ENCODE data around the gene EXO1.

The EXO1 gene

GRCh38 chr1:241870336-241870735, 22.3 kb downstream of the EXO1 start:
- H3K27ac ChIP-seq = no peak overlapping the region
- ChIA-PET CTCF (interaction anchor here (0.6 kb wide), 1 partner anchor 22 kb away, joined by 3 read pairs; no protein-coding TSS in a partner anchor), POLR2A (ENCODE audit: low non-redundant PET) (no interaction called here)
- TF ChIP-seq, protein P1, sequence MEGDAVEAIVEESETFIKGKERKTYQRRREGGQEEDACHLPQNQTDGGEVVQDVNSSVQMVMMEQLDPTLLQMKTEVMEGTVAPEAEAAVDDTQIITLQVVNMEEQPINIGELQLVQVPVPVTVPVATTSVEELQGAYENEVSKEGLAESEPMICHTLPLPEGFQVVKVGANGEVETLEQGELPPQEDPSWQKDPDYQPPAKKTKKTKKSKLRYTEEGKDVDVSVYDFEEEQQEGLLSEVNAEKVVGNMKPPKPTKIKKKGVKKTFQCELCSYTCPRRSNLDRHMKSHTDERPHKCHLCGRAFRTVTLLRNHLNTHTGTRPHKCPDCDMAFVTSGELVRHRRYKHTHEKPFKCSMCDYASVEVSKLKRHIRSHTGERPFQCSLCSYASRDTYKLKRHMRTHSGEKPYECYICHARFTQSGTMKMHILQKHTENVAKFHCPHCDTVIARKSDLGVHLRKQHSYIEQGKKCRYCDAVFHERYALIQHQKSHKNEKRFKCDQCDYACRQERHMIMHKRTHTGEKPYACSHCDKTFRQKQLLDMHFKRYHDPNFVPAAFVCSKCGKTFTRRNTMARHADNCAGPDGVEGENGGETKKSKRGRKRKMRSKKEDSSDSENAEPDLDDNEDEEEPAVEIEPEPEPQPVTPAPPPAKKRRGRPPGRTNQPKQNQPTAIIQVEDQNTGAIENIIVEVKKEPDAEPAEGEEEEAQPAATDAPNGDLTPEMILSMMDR (conservative IDR thresholded peaks at IDR 0.05; ENCODE audit: low read depth) = no peak
- no peak for DNase-seq (ENCODE audit: low spot score)

DNA sequence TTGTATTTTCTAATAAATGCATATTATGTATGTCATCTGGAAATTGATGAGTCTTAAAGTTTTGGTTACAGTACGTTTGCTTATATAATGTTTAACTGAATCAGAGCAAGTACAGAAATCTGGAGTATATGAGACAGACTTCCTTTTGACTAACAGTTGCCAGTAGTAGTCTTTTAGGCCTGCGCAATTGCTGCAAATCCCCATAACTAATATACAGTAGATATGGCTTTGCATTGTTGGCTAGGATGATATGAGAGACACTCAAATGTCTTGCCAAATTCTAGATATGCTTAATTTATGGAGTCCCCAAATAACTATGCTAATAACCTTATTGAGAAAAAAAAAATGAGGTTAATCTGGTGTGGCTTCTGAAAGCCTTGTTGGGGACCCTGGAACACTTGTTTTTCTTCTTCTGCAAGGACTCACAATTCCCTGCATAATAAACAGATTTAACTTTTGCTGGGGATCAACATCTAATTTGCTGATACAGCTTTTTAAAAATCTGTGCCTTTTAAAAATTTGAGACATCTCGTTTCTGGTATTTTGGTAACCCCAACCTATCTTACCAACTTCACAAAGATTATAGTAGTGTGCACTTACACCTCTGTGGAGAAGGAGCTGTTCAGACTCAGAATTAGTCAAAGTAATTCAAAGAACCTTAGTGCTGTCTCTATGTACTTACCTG, 22.9 kb downstream of the EXO1 start:
- DNase-seq (ENCODE audit: low spot score) = no peak
- H3K27ac ChIP-seq = no peak overlapping the region
- TF ChIP-seq, protein P1 (conservative IDR thresholded peaks at IDR 0.05; ENCODE audit: low read depth) = no peak
- CTCF ChIA-PET = interaction anchor here (0.6 to 0.7 kb wide), 2 partner anchors 903 to 1088 kb away, joined by 3 read pairs; no protein-coding TSS in a partner anchor
- POLR2A ChIA-PET (ENCODE audit: low non-redundant PET) = no interaction called here

DNA sequence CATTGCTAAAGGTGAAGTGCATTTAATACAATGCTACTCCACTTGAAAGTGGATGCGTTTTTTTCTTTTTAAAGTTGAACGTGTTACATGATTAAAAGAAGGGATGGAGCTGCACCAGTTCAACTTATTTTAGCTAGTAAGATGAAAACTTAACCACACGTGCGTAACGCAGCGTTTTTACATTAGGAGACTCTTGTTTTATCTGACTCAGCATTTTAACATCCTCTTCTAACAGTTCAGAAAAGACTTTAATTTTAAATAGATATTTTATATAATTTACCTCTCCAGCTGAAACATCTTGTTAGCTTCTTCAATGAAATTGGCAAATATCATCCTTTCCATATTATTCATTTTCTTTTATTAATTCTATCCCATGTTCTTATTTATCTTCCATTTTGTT, 33.4 kb downstream of the EXO1 start:
- TF ChIP-seq, protein P1 (conservative IDR thresholded peaks at IDR 0.05; ENCODE audit: low read depth) = no peak
- no peak overlapping the region for H3K27ac ChIP-seq
- no peak for DNase-seq (ENCODE audit: low spot score)
- ChIA-PET POLR2A (ENCODE audit: low non-redundant PET) (no interaction called here), CTCF (interaction anchor here (0.5 kb wide), 1 partner anchor 1931 kb away, joined by 3 read pairs; no protein-coding TSS in a partner anchor)

GRCh38 chr1:241883159-241883558, 35.2 kb downstream of the EXO1 start:
- POLR2A ChIA-PET (ENCODE audit: low non-redundant PET) = no interaction called here
- CTCF ChIA-PET = no interaction called here
- TF ChIP-seq, protein P1 (conservative IDR thresholded peaks at IDR 0.05; ENCODE audit: low read depth) = no peak
- no peak for DNase-seq (ENCODE audit: low spot score)
- H3K27ac ChIP-seq = no peak overlapping the region

GRCh38 chr1:241888232-241888631, 40.2 kb downstream of the EXO1 start:
- ChIA-PET POLR2A (ENCODE audit: low non-redundant PET) (no interaction called here), CTCF (interaction anchor here (0.5 kb wide), 1 partner anchor 97 kb away, joined by 3 read pairs; no protein-coding TSS in a partner anchor)
- no peak for DNase-seq (ENCODE audit: low spot score)
- TF ChIP-seq, protein P1 (conservative IDR thresholded peaks at IDR 0.05; ENCODE audit: low read depth) = no peak
- no peak overlapping the region for H3K27ac ChIP-seq

DNA sequence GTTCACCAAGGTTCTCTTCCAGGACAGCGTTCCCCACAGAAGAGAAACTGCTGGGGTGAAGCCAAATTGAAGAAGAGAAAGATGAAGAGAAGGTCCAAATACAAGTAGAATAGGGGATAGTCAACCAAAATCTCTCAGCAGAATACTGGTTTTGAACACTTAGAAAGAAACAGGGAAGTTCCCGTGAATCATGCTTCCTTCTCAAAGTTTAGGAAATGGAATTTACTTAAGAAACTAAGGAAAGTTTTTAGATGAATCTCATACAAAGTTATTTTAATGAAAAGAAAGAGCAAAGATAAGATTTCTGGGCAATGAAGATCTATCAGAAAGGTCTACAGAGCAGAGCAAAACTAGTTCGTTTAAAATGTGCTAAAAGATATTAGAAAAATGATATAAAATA, 43.3 kb downstream of the EXO1 start:
- no peak for DNase-seq (ENCODE audit: low spot score)
- CTCF ChIA-PET = no interaction called here
- H3K27ac ChIP-seq = no peak overlapping the region
- TF ChIP-seq, protein P1 (conservative IDR thresholded peaks at IDR 0.05; ENCODE audit: low read depth) = no peak
- POLR2A ChIA-PET (ENCODE audit: low non-redundant PET) = no interaction called here

All from RWPE1 (cell line).